ENCODE data around the gene R3HCC1L.

Gene R3HCC1L

DNA sequence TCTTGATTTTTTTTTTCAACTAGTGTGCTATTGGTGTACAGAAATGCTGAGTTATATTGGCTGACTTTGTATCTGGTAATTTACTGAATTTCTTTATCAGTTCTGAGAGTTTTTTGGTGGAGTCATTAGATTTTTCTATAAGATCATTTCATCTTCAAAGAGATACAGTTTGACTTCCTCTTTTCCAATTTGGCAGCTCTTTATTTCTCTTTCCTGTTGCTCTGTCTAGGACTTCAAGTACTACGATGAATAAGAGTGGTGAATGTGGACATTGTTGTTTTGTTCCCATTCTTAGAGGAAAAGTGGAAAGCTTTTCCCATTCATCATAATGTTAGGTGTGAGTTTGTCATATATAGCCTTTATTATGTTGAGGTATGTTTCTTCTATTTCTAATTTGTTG lies 83.3 kb downstream of the R3HCC1L start:
- TF ChIP-seq REST (IDR thresholded peaks at IDR 0.05; ENCODE audit: low read depth) (no peak), USF1 (IDR thresholded peaks at IDR 0.05) (no peak), ZBTB7A (IDR thresholded peaks at IDR 0.05; ENCODE audit: low read depth) (no peak), EP300 (IDR thresholded peaks at IDR 0.05; ENCODE audit: borderline replicate concordance) (no peak), TCF12 (IDR thresholded peaks at IDR 0.05; ENCODE audit: low read depth) (no peak), EGR1 (IDR thresholded peaks at IDR 0.05) (no peak), RAD21 (IDR thresholded peaks at IDR 0.05; ENCODE audit: low read depth) (no peak), TAF1 (IDR thresholded peaks at IDR 0.05; ENCODE audit: low read depth) (no peak), TEAD4 (IDR thresholded peaks at IDR 0.05) (no peak), CREB1 (IDR thresholded peaks at IDR 0.05; ENCODE audit: low read depth) (no peak), NFIC (IDR thresholded peaks at IDR 0.05) (no peak)

GRCh38 chr10:98223874-98224273 lies 89.4 kb downstream of the R3HCC1L start:
- no peak for TF ChIP-seq MAX (IDR thresholded peaks at IDR 0.05)
- TF ChIP-seq TAF1 (IDR thresholded peaks at IDR 0.05; ENCODE audit: low read depth): no peak
- TF ChIP-seq ZBTB7A (IDR thresholded peaks at IDR 0.05; ENCODE audit: low read depth): no peak
- no peak for TF ChIP-seq CREB1 (IDR thresholded peaks at IDR 0.05; ENCODE audit: low read depth)
- no peak for TF ChIP-seq CEBPB (IDR thresholded peaks at IDR 0.05)
- no peak for TF ChIP-seq EGR1 (IDR thresholded peaks at IDR 0.05)
- TF ChIP-seq REST (IDR thresholded peaks at IDR 0.05; ENCODE audit: low read depth): no peak
- TF ChIP-seq FOXM1 (IDR thresholded peaks at IDR 0.05; ENCODE audit: borderline replicate concordance, low read depth): no peak
- TF ChIP-seq YY1 (IDR thresholded peaks at IDR 0.05; ENCODE audit: low read depth): no peak
- TF ChIP-seq USF1 (IDR thresholded peaks at IDR 0.05): no peak
- TF ChIP-seq NFIC (IDR thresholded peaks at IDR 0.05): no peak
- no peak for TF ChIP-seq EP300 (IDR thresholded peaks at IDR 0.05; ENCODE audit: borderline replicate concordance)
- no peak for TF ChIP-seq TEAD4 (IDR thresholded peaks at IDR 0.05)
- TF ChIP-seq TCF12 (IDR thresholded peaks at IDR 0.05; ENCODE audit: low read depth): no peak
- TF ChIP-seq RAD21 (IDR thresholded peaks at IDR 0.05; ENCODE audit: low read depth): no peak

- TF ChIP-seq TCF12 (IDR thresholded peaks at IDR 0.05; ENCODE audit: low read depth) (no peak), FOXM1 (IDR thresholded peaks at IDR 0.05; ENCODE audit: borderline replicate concordance, low read depth) (no peak), TEAD4 (IDR thresholded peaks at IDR 0.05) (no peak)
Observed at GRCh38 chr10:98224509-98224908, 90.1 kb downstream of the R3HCC1L start.

GRCh38 chr10:98224996-98225395 lies 90.5 kb downstream of the R3HCC1L start:
- TF ChIP-seq ZBTB7A (IDR thresholded peaks at IDR 0.05; ENCODE audit: low read depth) (no peak), RAD21 (IDR thresholded peaks at IDR 0.05; ENCODE audit: low read depth) (no peak), NFIC (IDR thresholded peaks at IDR 0.05) (no peak), TCF12 (IDR thresholded peaks at IDR 0.05; ENCODE audit: low read depth) (no peak), EGR1 (IDR thresholded peaks at IDR 0.05) (no peak), CREB1 (IDR thresholded peaks at IDR 0.05; ENCODE audit: low read depth) (no peak), TAF1 (IDR thresholded peaks at IDR 0.05; ENCODE audit: low read depth) (no peak), MAX (IDR thresholded peaks at IDR 0.05) (no peak), FOXM1 (IDR thresholded peaks at IDR 0.05; ENCODE audit: borderline replicate concordance, low read depth) (no peak), TEAD4 (IDR thresholded peaks at IDR 0.05) (no peak), CEBPB (IDR thresholded peaks at IDR 0.05) (no peak), EP300 (IDR thresholded peaks at IDR 0.05; ENCODE audit: borderline replicate concordance) (no peak), REST (IDR thresholded peaks at IDR 0.05; ENCODE audit: low read depth) (no peak), YY1 (IDR thresholded peaks at IDR 0.05; ENCODE audit: low read depth) (no peak), USF1 (IDR thresholded peaks at IDR 0.05) (no peak)
